Activated CD8-positive, alpha-beta memory T cell treated with anti-CD3 and anti-CD28 coated beads, Interleukin-2, amount 50 U/mL, for 1 hour (primary cell): Measurements from ENCODE around the gene SLC44A4.
"Not testable (repeated sequence)": the region's sequence is repeated elsewhere in the genome, so short reads cannot be mapped to it uniquely, and the experiment has no call there.

ENCODE experiments used
- DNase-seq: peaks from one replicate; pipeline ENCODE4 v3.0.0-alpha.2; 2020; ENCODE audit errors: extremely low read depth

The SLC44A4 gene

GRCh38 chr6:31878726-31879125, at the start of gene SLC44A4:
SLC44A4 (minus strand) TSS chr6:31878997; CDS start chr6:31878980, 17 bp downstream.
- DNase-seq, result no peak

- DNase-seq, result no peak
Observed at GRCh38 chr6:31928672-31928939, 49.8 kb upstream of the SLC44A4 start.

GRCh38 chr6:31927863-31928671, 49.3 kb upstream of the SLC44A4 start:
- no peak for DNase-seq

- no peak for DNase-seq
Observed at GRCh38 chr6:31927242-31927862, 48.6 kb upstream of the SLC44A4 start, which contains the start of gene C2. C2 (plus strand) TSS chr6:31927717; CDS start chr6:31927753, 36 bp downstream.

GRCh38 chr6:31922942-31923341, 44.1 kb upstream of the SLC44A4 start:
- DNase-seq, result no peak

GRCh38 chr6:31920811-31921210, 42.0 kb upstream of the SLC44A4 start:
- no peak for DNase-seq

- no peak for DNase-seq
Observed at GRCh38 chr6:31919624-31920303, 41.0 kb upstream of the SLC44A4 start.

- no peak for DNase-seq
Observed at GRCh38 chr6:31918069-31918720, 39.4 kb upstream of the SLC44A4 start.

GRCh38 chr6:31915756-31916155, 37.0 kb upstream of the SLC44A4 start:
- no peak for DNase-seq

- no peak for DNase-seq
Observed at GRCh38 chr6:31915351-31915750, 36.6 kb upstream of the SLC44A4 start.

GRCh38 chr6:31911826-31912585, 33.2 kb upstream of the SLC44A4 start:
- no peak for DNase-seq

- not testable (repeated sequence) for DNase-seq
Observed at GRCh38 chr6:31909298-31909697, 30.5 kb upstream of the SLC44A4 start.

- DNase-seq, result no peak
Observed at GRCh38 chr6:31908791-31909190, 30.0 kb upstream of the SLC44A4 start.

GRCh38 chr6:31908255-31908654, 29.5 kb upstream of the SLC44A4 start:
- DNase-seq, result not testable (repeated sequence)

- no peak for DNase-seq
Observed at GRCh38 chr6:31907158-31907813, 28.5 kb upstream of the SLC44A4 start.

GRCh38 chr6:31906727-31907126, 27.9 kb upstream of the SLC44A4 start:
- DNase-seq, result not testable (repeated sequence)

- DNase-seq, result no peak
Observed at GRCh38 chr6:31906122-31906521, 27.3 kb upstream of the SLC44A4 start.

- no peak for DNase-seq
Observed at GRCh38 chr6:31905041-31905440, 26.2 kb upstream of the SLC44A4 start.

- no peak for DNase-seq
Observed at GRCh38 chr6:31903957-31904356, 25.2 kb upstream of the SLC44A4 start.

GRCh38 chr6:31901953-31902643, 23.3 kb upstream of the SLC44A4 start, which contains the start of gene ZBTB12:
ZBTB12 (minus strand) TSS chr6:31902086; CDS start chr6:31901305, 781 bp downstream.
- peak; percentile 40 for DNase-seq
